NB4 (cell line): ENCODE results near the gene TRAK1.

Experiments used
- TF ChIP-seq, protein P1 (sequence below): IDR thresholded peaks from 2 replicates; pipeline ENCODE4 v1.6.1; 2011; ENCODE audit warnings: low read depth, low read length
- TF ChIP-seq, protein P2 (sequence below): IDR thresholded peaks from one replicate; pipeline ENCODE4 v1.5.1; 2012; ENCODE audit warnings: low read depth, low read length

DNA sequence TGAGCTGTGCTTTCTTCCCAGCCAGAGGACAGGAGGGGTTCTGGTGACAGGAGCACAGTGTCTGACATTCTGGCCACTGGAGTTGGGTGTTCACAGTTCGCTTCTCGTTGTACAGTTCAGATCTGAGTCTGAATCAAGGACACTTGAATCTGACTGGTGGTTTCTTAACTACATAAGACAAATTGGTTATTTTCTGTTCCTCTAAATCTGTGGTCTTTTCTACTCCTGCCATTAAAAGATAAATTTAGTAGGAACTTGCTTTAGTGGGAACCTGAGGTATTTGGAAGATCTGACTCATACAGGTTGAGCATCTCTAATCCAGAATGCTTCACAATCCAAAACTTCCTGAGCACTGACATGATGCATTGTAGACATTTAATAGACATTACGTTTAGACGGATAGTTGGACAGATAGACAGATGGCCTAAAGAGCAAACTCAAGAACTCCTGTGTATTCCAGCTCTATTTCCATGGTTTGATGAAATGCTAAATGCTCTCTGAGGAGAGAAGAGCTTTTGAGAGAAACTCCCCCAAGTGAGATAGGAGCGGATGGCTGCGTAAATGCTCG is 103.9 kb downstream of the TRAK1 start:
- TF ChIP-seq, protein P1, sequence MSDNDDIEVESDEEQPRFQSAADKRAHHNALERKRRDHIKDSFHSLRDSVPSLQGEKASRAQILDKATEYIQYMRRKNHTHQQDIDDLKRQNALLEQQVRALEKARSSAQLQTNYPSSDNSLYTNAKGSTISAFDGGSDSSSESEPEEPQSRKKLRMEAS: no peak
- TF ChIP-seq, protein P2, sequence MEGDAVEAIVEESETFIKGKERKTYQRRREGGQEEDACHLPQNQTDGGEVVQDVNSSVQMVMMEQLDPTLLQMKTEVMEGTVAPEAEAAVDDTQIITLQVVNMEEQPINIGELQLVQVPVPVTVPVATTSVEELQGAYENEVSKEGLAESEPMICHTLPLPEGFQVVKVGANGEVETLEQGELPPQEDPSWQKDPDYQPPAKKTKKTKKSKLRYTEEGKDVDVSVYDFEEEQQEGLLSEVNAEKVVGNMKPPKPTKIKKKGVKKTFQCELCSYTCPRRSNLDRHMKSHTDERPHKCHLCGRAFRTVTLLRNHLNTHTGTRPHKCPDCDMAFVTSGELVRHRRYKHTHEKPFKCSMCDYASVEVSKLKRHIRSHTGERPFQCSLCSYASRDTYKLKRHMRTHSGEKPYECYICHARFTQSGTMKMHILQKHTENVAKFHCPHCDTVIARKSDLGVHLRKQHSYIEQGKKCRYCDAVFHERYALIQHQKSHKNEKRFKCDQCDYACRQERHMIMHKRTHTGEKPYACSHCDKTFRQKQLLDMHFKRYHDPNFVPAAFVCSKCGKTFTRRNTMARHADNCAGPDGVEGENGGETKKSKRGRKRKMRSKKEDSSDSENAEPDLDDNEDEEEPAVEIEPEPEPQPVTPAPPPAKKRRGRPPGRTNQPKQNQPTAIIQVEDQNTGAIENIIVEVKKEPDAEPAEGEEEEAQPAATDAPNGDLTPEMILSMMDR: no peak
